DMS153 treated with DMSO at 0.1 percent for 48 hours (cell line): ENCODE measurements around the gene MARVELD1.
"Not testable (repeated sequence)": the region's sequence is repeated elsewhere in the genome, so short reads cannot be mapped to it uniquely, and the experiment has no call there.

Experiments
- DNase-seq: peaks from one replicate; lab custom pipeline; 2025; ENCODE audit not compliant: unreplicated experiment; lab: John Stamatoyannopoulos, UW

MARVELD1 gene

GRCh38 chr10:97689559-97690020 lies 23.9 kb upstream of the MARVELD1 start:
- DNase-seq = no peak

GRCh38 chr10:97690133-97690532 lies 23.4 kb upstream of the MARVELD1 start:
- no peak for DNase-seq

GRCh38 chr10:97698072-97698655 lies 15.4 kb upstream of the MARVELD1 start:
- not testable (repeated sequence) for DNase-seq

GRCh38 chr10:97701438-97702069 lies 12.0 kb upstream of the MARVELD1 start:
- DNase-seq = peak; percentile 29

- DNase-seq = no peak
These were observed 10.0 kb upstream of the MARVELD1 start for GRCh38 chr10:97703398-97704067.

GRCh38 chr10:97704341-97704740 lies 9.2 kb upstream of the MARVELD1 start:
- DNase-seq = no peak

GRCh38 chr10:97705006-97705670 lies 8.4 kb upstream of the MARVELD1 start:
- no peak for DNase-seq

- no peak for DNase-seq
These were observed 6.2 kb upstream of the MARVELD1 start for GRCh38 chr10:97707134-97707861.

- no peak for DNase-seq
These were observed 5.4 kb upstream of the MARVELD1 start for GRCh38 chr10:97708167-97708566.

GRCh38 chr10:97708976-97709946 lies 4.3 kb upstream of the MARVELD1 start:
- peak; percentile 32 for DNase-seq

- no peak for DNase-seq
These were observed 1.6 kb upstream of the MARVELD1 start for GRCh38 chr10:97711640-97712572.

GRCh38 chr10:97713826-97714400 lies 383 bp downstream of the MARVELD1 start:
- DNase-seq = peak; percentile 57

GRCh38 chr10:97714401-97715258 lies 1.1 kb downstream of the MARVELD1 start:
- DNase-seq = no peak

GRCh38 chr10:97715259-97715874 lies 1.8 kb downstream of the MARVELD1 start:
- DNase-seq = no peak

- DNase-seq = no peak
These were observed 4.1 kb downstream of the MARVELD1 start for GRCh38 chr10:97717627-97718026.

- peak; percentile 47 for DNase-seq
These were observed 4.6 kb downstream of the MARVELD1 start for GRCh38 chr10:97718178-97718577.

GRCh38 chr10:97718659-97719142 lies 5.2 kb downstream of the MARVELD1 start:
- DNase-seq = peak; percentile 93
